ENCODE measurements around the gene WWTR1.

Gene WWTR1

DNA sequence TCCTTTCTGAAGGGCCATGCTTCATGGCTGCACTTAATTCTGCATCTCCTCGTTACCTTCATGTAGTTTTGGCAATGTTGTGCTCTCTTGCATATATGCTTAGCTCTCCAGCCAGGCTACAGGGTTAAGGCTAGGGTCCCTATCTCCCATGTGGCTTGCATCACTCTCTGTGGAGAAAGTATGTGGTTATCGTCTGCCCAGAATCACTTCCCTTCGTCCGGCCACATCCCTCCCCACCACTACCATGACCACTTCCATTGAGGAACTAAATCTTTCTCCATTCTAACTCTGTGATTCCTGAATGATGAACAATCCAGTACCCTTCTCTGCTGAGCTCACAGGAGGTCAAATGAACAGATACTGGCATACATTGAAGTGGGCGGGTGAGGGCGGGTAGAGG is 34.0 kb downstream of the WWTR1 start:
- no peak for DNase-seq (ENCODE audit: low spot score)

- peak; percentile 59 for DNase-seq (ENCODE audit: low spot score)
Observed at GRCh38 chr3:149621218-149622005, 36.4 kb downstream of the WWTR1 start.

DNA sequence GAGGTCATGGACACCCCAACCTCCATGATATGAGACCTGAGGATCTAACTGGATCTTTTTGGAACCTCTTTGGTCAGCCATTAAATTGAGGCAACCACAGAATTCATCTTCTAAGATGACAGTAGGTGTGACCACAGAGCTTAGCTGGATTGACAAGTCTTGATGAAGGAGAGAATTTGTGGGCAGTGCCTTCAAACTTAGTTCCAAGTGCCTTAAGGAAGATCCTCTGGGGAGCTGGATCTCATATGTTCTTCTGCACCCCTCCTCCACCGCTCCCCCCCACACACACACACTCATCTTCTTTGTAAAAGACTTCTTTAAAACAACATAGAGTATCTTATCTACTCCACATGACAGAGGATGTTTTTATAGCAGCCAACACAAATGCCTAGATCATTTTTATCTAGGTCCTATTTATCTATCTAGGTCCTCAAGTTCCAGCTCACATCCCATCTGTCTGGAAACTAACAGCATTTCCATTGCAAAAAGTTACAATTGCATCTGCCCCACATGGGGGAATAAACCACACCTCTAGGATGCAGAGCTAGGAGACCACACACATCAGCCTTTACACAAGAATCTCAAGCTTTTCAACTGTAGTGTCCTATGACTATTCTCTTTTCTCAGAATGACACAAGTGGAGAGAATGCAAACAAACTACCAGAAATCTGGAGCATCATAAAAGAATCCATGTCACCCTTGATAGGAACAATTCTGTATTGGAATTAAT is 37.4 kb downstream of the WWTR1 start:
- no peak for DNase-seq (ENCODE audit: low spot score)

DNA sequence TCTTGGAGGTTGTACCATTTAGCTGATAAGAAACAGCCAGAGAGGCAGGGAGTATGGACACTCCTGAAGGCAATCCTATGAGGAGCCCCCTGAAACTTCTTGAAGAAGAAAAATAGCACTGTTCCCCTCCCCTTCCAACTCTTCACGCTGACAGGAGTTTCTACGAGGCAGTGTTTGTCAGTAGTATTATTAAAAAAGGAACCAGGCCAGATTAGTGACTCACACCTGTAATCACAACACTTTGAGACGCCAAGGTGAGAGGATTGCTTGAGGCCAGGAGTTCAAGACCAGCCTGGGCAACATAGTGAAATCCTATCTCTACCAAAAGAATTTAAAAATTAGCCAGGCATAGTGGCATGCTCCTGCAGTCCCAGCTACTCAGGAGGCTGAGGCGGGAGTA is 38.7 kb downstream of the WWTR1 start:
- DNase-seq (ENCODE audit: low spot score): no peak

GRCh38 chr3:149618151-149619123 is 39.4 kb downstream of the WWTR1 start:
- DNase-seq (ENCODE audit: low spot score): no peak

GRCh38 chr3:149615731-149616221 is 42.0 kb downstream of the WWTR1 start:
- no peak for DNase-seq (ENCODE audit: low spot score)

DNA sequence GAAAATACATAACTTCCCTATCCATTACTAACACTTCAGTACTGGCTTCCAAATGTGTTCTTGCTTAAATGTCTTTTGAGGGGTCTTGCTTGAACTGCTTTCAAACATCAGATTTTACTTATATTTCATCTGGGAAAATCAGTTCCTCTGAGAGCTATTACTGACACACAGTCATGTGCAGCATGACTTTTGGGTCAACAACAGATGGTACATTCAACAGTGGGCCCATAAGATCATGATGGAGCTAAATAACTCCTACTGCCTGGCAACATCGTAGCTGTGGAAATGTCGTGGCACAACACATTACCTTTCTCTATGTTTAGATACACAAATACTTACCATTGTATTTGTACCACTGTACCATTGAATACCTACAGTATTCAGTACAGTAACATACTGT is 43.8 kb downstream of the WWTR1 start:
- no peak for DNase-seq (ENCODE audit: low spot score)

DNA sequence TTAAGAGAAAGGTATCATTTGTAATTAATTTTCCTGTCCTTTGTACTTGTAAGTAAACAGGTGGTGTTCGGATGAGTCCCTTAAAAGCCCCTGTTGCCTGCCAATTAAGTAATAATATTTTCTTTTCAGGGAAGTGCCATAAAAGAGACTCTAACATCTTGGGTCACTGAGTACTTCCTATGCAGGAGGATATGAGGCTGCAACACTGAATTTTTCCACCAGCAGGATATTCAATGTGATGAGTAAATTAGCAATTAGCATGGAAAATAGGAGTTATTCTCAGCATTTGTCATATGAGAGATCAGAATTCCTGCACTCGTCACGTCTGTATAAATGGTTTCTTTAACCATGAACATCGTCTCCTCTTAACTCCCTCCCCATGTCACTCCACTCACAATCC is 45.4 kb downstream of the WWTR1 start:
- no peak for DNase-seq (ENCODE audit: low spot score)

GRCh38 chr3:149611149-149611548 is 46.7 kb downstream of the WWTR1 start:
- no peak for DNase-seq (ENCODE audit: low spot score)

- no peak for DNase-seq (ENCODE audit: low spot score)
Observed at GRCh38 chr3:149610351-149611105, 47.3 kb downstream of the WWTR1 start.

- DNase-seq (ENCODE audit: low spot score): no peak
Observed at GRCh38 chr3:149609595-149609994, 48.2 kb downstream of the WWTR1 start.

- no peak for DNase-seq (ENCODE audit: low spot score)
Observed at GRCh38 chr3:149608987-149609386, 48.8 kb downstream of the WWTR1 start.

GRCh38 chr3:149605902-149606301 is 51.9 kb downstream of the WWTR1 start:
- no peak for DNase-seq (ENCODE audit: low spot score)

- no peak for DNase-seq (ENCODE audit: low spot score)
Observed at GRCh38 chr3:149604125-149604875, 53.5 kb downstream of the WWTR1 start.

- DNase-seq (ENCODE audit: low spot score): no peak
Observed at GRCh38 chr3:149603126-149604074, 54.4 kb downstream of the WWTR1 start.

GRCh38 chr3:149600634-149601033 is 57.2 kb downstream of the WWTR1 start:
- no peak for DNase-seq (ENCODE audit: low spot score)

DNA sequence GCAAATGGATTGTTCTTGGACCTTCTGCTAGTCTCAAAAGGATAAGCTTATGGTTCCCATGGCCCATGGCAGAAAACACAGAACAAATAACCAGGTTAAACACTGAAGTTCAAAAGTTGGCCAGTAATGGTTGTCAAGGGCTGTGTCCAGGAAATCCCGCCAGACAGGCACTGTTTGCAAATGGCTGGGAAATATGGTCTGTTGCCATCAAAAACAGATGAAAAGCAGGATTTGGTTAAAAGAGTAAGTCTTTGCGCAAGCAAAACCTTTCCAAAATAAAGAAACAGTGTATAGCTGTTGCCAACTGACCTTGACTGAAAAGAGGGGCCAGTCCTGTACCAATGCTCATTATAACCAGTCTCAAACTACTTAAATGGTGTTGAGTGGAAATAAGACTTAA is 58.6 kb downstream of the WWTR1 start:
- DNase-seq (ENCODE audit: low spot score): no peak

- no peak for DNase-seq (ENCODE audit: low spot score)
Observed at GRCh38 chr3:149596134-149596770, 61.6 kb downstream of the WWTR1 start.

Data from hepatic stellate cell (primary cell).